ENCODE measurements around the gene TACO1. TPM values are rescaled to one million over a fixed set of nuclear protein-coding genes. Genes with fewer than 3 reads are reported as not detected.
A peak's percentile ranks its signal among the peaks of the same experiment; 100 is the strongest.

TACO1 gene
- total and polyA plus RNA-seq, 12 donors, result 33.1 to 52.3 (median 45.2) TPM

- TF ChIP-seq CTCF (IDR thresholded peaks at IDR 0.05), result peak in 5 of 9 donors; percentile 13 to 31 (median 23)
- ATAC-seq (no peak), DNase-seq (no peak)
- no peak overlapping the region for H3K4me3 ChIP-seq
- intact Hi-C loops (cut with DNase I), result no loop called here
- H3K27me3 ChIP-seq, result no peaks in the 10 kb centered on the region
- WGBS, 2 donors, result 86 to 90% methylated on average over 5 of the region's 5 CpGs
- peaks cover 0 to 12% (median 0%) of the 10 kb centered on the region in 9 donors for H3K36me3 ChIP-seq
- H3K9me3 ChIP-seq, result no peaks in the 10 kb centered on the region
- peaks cover 0 to 16% (median 5%) of the 10 kb centered on the region in 9 donors for H3K4me1 ChIP-seq
- no peak overlapping the region for H3K27ac ChIP-seq
These were observed 27.1 kb upstream of the TACO1 start for GRCh38 chr17:63573634-63574033.

DNA sequence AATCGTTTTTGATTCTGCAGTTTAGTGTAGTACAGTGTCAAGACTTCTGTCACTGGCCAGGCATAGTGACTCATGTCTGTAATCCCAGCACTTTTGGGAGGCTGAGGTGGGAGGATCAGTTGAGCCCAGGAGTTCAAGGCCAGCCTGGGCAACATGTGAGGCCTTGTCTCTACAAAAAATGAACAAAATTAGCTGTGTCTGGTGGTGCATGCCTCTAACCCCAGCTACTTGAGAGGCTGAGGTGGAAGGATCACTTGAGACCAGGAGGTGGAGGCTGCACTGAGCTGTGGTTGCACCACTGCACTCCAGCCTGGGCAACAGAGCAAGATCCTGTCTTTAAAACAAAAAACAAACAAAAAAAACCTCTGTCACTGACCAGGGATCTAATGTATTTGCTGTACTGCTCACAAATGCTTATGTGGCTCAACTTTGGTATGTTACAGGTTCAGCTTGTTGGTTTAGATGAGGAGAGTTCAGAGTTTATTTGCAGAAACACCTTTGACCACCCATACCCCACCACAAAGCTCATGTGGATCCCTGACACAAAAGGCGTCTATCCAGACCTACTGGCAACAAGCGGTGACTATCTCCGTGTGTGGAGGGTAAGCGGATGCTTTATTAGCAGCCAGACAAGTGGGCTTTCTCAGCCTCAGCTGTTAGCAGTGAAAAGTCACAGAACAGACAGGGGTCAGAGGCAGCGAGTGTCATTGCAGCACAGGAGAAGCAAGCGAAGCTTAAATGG, 22.5 kb upstream of the TACO1 start:
- no peaks in the 10 kb centered on the region for H3K9me3 ChIP-seq
- H3K27ac ChIP-seq, result no peak overlapping the region
- no peak for TF ChIP-seq CTCF (IDR thresholded peaks at IDR 0.05)
- DNase-seq, result no peak
- 77 to 81% methylated on average over 7 of the region's 7 CpGs for WGBS, 2 donors
- no peak for ATAC-seq
- intact Hi-C loops (cut with DNase I), result no loop called here
- H3K36me3 ChIP-seq, result peaks cover 0 to 51% (median 32%) of the 10 kb centered on the region in 9 donors
- H3K4me3 ChIP-seq, result no peak overlapping the region
- no peaks in the 10 kb centered on the region for H3K27me3 ChIP-seq
- peaks cover 0 to 33% (median 0%) of the 10 kb centered on the region in 9 donors for H3K4me1 ChIP-seq

DNA sequence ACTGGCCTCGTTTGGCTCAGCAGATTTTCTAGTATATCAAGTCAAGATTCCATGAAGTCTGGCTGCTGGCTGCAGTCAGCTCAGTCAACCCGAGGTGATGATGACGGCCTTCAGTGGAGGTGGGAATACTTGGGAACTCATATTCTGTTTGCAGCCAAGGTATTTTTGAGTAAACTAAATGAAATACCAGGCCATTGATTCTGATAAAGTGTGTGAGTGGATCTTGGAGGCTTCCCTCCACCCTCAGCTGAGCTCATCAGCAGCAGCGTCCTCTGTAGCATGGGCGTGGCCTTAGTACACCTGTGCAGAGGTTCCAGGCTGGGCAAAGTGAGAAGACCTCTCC, 22.0 kb upstream of the TACO1 start:
- Histone ChIP-seq H3K27ac (no peak overlapping the region), H3K4me3 (no peak overlapping the region), H3K36me3 (peaks cover 0 to 56% (median 35%) of the 10 kb centered on the region in 9 donors), H3K9me3 (no peaks in the 10 kb centered on the region), H3K27me3 (no peaks in the 10 kb centered on the region), H3K4me1 (peaks cover 0 to 33% (median 0%) of the 10 kb centered on the region in 9 donors)
- intact Hi-C loops (cut with DNase I), result no loop called here
- 72 to 77% methylated on average over 5 of the region's 5 CpGs for WGBS, 2 donors
- TF ChIP-seq CTCF (IDR thresholded peaks at IDR 0.05), result no peak
- ATAC-seq, result no peak
- DNase-seq, result no peak

DNA sequence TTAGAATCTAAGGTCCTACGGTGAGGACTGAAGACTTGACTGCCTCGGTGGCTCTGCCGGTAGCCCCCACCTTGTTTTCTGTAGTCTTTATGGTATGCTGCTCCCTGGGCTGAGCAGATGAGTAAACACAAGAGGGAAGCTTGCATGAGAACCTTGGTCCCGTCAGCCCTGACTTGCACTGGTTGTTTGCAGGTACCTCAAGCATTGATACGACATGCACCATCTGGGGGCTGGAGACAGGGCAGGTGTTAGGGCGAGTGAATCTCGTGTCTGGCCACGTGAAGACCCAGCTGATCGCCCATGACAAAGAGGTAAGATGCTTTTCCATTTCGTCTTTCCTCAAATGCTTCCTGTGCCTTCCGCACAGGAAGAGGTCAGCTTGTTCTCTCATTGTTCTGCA, 21.1 kb upstream of the TACO1 start:
- Histone ChIP-seq H3K9me3 (no peaks in the 10 kb centered on the region), H3K4me3 (no peak overlapping the region), H3K36me3 (peaks cover 0 to 65% (median 39%) of the 10 kb centered on the region in 9 donors), H3K4me1 (peaks cover 0 to 33% (median 0%) of the 10 kb centered on the region in 9 donors), H3K27me3 (no peaks in the 10 kb centered on the region), H3K27ac (peak overlapping the region in 3 of 10 donors; percentile 2 to 25 (median 19))
- WGBS, 2 donors, result 63 to 71% methylated on average over 11 of the region's 11 CpGs
- DNase-seq (no peak), ATAC-seq (peak in 2 of 8 donors; percentile 28 to 52)
- no peak for TF ChIP-seq CTCF (IDR thresholded peaks at IDR 0.05)
- intact Hi-C loops (cut with DNase I), result no loop called here

All from heart right ventricle (tissue), 16 donors.